ENCODE measurements around the gene ME3.

ME3 gene

DNA sequence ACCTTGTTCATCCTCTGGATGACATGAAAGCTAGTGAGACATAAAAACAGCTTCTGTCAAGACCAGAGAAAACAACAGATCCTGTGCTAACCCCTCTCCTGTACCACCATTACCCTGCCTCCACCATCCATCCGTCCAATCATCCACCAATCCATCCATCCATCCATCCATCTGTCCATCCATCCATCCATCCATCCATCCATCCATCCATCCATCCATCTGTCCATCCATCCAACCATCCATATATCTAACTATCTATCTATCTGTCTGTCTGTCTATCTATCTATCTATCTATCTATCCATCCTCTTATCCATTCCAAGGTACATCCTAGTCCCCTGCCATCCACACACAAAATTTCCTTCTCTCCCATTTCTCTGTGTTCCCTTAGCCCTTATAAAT, 46.6 kb upstream of the ME3 start:
- no peaks in the 10 kb centered on the region for H3K9me3 ChIP-seq (replicated peaks; ENCODE audit: insufficient read depth, low read length)
- H3K27me3 ChIP-seq (replicated peaks; ENCODE audit: insufficient read depth, low read length), result no peaks in the 10 kb centered on the region
- H3K27ac ChIP-seq (ENCODE audit: low read length), result no peak overlapping the region
- H2AFZ ChIP-seq (ENCODE audit: low read length), result no peak overlapping the region
- no peak for DNase-seq
- no peaks in the 10 kb centered on the region for H3K4me1 ChIP-seq (ENCODE audit: low read length)
- H3K4me3 ChIP-seq (ENCODE audit: low read length), result no peak overlapping the region
- H3K9me2 ChIP-seq (replicated peaks; ENCODE audit: insufficient read depth, low read length), result no peaks in the 10 kb centered on the region
- no peak overlapping the region for H3K4me2 ChIP-seq (ENCODE audit: low read depth, low read length)
- TF ChIP-seq EZH2 (optimal IDR thresholded peaks at IDR 0.05; ENCODE audit: low read depth, low read length) (no peak), EZH2phosphoT487 (IDR thresholded peaks at IDR 0.05; ENCODE audit: low read length) (no peak)
- TF ChIP-seq, protein P1, sequence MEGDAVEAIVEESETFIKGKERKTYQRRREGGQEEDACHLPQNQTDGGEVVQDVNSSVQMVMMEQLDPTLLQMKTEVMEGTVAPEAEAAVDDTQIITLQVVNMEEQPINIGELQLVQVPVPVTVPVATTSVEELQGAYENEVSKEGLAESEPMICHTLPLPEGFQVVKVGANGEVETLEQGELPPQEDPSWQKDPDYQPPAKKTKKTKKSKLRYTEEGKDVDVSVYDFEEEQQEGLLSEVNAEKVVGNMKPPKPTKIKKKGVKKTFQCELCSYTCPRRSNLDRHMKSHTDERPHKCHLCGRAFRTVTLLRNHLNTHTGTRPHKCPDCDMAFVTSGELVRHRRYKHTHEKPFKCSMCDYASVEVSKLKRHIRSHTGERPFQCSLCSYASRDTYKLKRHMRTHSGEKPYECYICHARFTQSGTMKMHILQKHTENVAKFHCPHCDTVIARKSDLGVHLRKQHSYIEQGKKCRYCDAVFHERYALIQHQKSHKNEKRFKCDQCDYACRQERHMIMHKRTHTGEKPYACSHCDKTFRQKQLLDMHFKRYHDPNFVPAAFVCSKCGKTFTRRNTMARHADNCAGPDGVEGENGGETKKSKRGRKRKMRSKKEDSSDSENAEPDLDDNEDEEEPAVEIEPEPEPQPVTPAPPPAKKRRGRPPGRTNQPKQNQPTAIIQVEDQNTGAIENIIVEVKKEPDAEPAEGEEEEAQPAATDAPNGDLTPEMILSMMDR (IDR thresholded peaks at IDR 0.05; ENCODE audit: low read length), result no peak
- H3K36me3 ChIP-seq (replicated peaks; ENCODE audit: insufficient read depth, low read length), result no peaks in the 10 kb centered on the region
- no peaks in the 10 kb centered on the region for H4K20me1 ChIP-seq (ENCODE audit: insufficient read depth, low read length)
- no peaks in the 10 kb centered on the region for H3F3A ChIP-seq (ENCODE audit: insufficient read depth, low read length)
- H3K9ac ChIP-seq (ENCODE audit: low read length), result no peak overlapping the region
- H3K79me2 ChIP-seq (ENCODE audit: low read length), result no peaks in the 10 kb centered on the region

- Histone ChIP-seq H3K4me2 (ENCODE audit: low read depth, low read length) (no peak overlapping the region), H4K20me1 (ENCODE audit: insufficient read depth, low read length) (no peaks in the 10 kb centered on the region), H3K27ac (ENCODE audit: low read length) (no peak overlapping the region), H3K9me3 (replicated peaks; ENCODE audit: insufficient read depth, low read length) (no peaks in the 10 kb centered on the region), H3K9ac (ENCODE audit: low read length) (no peak overlapping the region), H3K4me1 (ENCODE audit: low read length) (no peaks in the 10 kb centered on the region), H3K79me2 (ENCODE audit: low read length) (no peaks in the 10 kb centered on the region), H3F3A (ENCODE audit: insufficient read depth, low read length) (no peaks in the 10 kb centered on the region), H2AFZ (ENCODE audit: low read length) (no peak overlapping the region), H3K27me3 (replicated peaks; ENCODE audit: insufficient read depth, low read length) (no peaks in the 10 kb centered on the region), H3K4me3 (ENCODE audit: low read length) (no peak overlapping the region), H3K9me2 (replicated peaks; ENCODE audit: insufficient read depth, low read length) (no peaks in the 10 kb centered on the region), H3K36me3 (replicated peaks; ENCODE audit: insufficient read depth, low read length) (no peaks in the 10 kb centered on the region)
- no peak for DNase-seq
- TF ChIP-seq EZH2 (optimal IDR thresholded peaks at IDR 0.05; ENCODE audit: low read depth, low read length), result no peak
- TF ChIP-seq EZH2phosphoT487 (IDR thresholded peaks at IDR 0.05; ENCODE audit: low read length), result no peak
- TF ChIP-seq, protein P1 (IDR thresholded peaks at IDR 0.05; ENCODE audit: low read length), result no peak
These were observed 46.1 kb upstream of the ME3 start for GRCh38 chr11:86718521-86718920.

GRCh38 chr11:86717817-86718501, 45.5 kb upstream of the ME3 start:
- no peak overlapping the region for H3K27ac ChIP-seq (ENCODE audit: low read length)
- no peaks in the 10 kb centered on the region for H3K9me2 ChIP-seq (replicated peaks; ENCODE audit: insufficient read depth, low read length)
- no peak for DNase-seq
- no peak overlapping the region for H3K9ac ChIP-seq (ENCODE audit: low read length)
- no peaks in the 10 kb centered on the region for H3K79me2 ChIP-seq (ENCODE audit: low read length)
- H3K4me3 ChIP-seq (ENCODE audit: low read length), result no peak overlapping the region
- no peak overlapping the region for H3K4me2 ChIP-seq (ENCODE audit: low read depth, low read length)
- no peaks in the 10 kb centered on the region for H3K4me1 ChIP-seq (ENCODE audit: low read length)
- H3F3A ChIP-seq (ENCODE audit: insufficient read depth, low read length), result no peaks in the 10 kb centered on the region
- no peaks in the 10 kb centered on the region for H3K36me3 ChIP-seq (replicated peaks; ENCODE audit: insufficient read depth, low read length)
- no peaks in the 10 kb centered on the region for H4K20me1 ChIP-seq (ENCODE audit: insufficient read depth, low read length)
- no peak overlapping the region for H2AFZ ChIP-seq (ENCODE audit: low read length)
- H3K27me3 ChIP-seq (replicated peaks; ENCODE audit: insufficient read depth, low read length), result no peaks in the 10 kb centered on the region
- TF ChIP-seq EZH2phosphoT487 (IDR thresholded peaks at IDR 0.05; ENCODE audit: low read length) (no peak), EZH2 (optimal IDR thresholded peaks at IDR 0.05; ENCODE audit: low read depth, low read length) (no peak)
- TF ChIP-seq, protein P1 (IDR thresholded peaks at IDR 0.05; ENCODE audit: low read length), result no peak
- H3K9me3 ChIP-seq (replicated peaks; ENCODE audit: insufficient read depth, low read length), result no peaks in the 10 kb centered on the region

All from MM.1S (cell line).